Lung microvascular endothelial cell (primary cell): ENCODE measurements around the gene RAG1. TPM values are rescaled to one million over a fixed set of nuclear protein-coding genes. Genes with fewer than 3 reads are reported as not detected.
"Not testable (repeated sequence)": the region's sequence is repeated elsewhere in the genome, so short reads cannot be mapped to it uniquely, and the experiment has no call there.

Source experiments
- DNase-seq, 2 donors: peaks; one replicate each; pipeline versions ENCODE4 v3.0.0 to v3.0.0-alpha.2; 2010; ENCODE audit warnings: low read depth in 2 of 2
- total RNA-seq: library from RNA; depleted of rRNA; stranded (reverse); fragments of >200 nt; gene quantifications from 2 replicates; pipeline ENCODE4 v1.2.1, GENCODE V29; 2014

RAG1 gene
- 0.60 and 1.1 TPM in 2 replicates for total RNA-seq

DNA sequence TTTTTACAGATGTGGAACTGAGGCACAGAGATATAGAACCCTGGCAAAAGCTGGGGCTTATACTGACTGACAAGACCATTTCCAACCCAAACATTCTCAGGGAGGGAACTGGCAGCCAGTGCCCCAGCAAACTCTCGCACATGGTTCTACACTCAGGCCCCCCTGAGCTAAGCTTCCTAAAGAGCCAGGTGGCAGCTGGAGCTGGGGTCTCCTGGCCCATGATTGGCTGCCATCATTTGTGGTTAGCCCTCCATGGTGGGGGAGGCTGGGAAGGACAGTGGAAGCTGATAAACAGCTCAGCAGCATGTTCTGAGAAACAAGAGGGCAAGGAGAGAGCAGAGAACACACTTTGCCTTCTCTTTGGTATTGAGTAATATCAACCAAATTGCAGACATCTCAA is at the start of gene RAG1:
Gene RAG1 (plus strand): TSS at position 314 of the 400 bp plus-strand sequence. CDS start 5,298 bp downstream, outside the sequence.
- no peak for DNase-seq

DNA sequence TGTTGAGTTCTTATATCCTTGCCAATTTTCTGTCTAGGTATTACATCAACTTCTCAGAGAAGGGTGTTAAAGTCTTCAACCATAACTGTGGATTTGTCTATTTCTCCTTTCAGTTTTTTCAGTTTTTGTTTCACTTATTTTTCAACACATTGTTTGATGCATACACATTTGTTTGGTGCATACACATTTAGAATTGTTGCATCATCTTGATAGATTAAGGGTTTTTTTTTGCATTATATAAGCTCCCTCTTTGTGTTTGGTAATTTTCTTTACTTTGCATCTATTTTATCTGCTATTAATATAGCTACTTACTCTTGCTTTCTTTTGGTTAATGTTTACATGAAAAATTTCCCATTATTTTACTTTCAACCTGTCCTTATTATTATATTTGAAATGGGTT is 37.0 kb upstream of the RAG1 start:
- no peak for DNase-seq

DNA sequence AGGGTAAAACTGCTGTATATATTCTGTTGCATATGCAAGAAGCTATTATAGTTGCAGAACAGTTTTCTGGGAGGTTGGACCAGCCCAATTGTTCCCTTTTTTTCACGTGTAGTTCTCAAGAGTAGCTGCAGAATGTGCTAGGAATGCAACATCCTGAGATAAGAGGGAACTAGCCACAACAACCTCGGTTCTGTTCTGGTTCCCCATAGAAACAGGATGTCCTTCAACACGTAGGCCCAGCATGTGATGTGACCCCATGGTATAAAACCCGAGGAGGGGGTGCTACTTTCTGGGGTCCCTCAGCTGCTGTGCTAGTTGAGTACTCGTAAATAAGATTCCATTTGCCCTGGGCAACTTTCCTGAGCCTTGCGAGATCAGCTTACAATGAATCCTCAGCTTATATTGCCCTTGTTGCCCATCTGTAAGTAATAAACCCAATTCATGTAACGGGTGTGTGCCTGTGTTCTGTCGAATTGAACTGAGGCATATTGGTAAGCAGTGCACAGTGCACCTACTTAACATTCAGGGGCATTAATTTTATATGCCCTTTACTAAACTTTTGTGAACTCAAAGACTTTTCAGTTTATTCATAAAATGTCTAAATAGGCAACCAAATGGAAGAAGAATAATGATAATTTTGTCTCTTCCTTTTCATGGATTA is 34.7 kb upstream of the RAG1 start:
- DNase-seq = no peak

DNA sequence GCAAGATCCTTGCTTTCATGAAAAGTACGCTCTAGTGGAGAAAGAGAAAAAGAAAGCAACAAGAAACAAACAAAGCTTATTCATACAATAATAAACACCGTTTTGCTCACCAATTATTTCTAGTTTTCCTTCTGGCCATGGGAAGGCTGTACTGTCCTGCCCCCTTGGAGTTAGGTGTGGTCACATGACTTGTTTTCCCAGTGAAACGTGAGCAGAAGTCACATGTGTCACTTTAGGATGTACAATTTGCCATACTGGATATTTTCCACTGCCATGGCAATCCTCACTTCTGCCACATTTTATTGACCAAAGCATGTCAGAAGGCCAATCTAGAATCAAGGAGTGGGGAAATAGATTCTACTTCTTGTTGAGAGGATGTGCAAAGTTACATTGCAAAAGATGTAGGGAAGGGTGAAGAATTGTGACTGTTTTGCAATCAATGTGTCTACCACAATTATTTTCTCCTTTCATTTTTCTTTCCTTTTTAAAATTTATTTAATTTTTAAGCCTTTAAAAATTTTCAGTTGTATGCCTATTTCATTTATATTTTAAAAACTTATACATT is 33.4 kb upstream of the RAG1 start:
- peak in 1 of 2 donors; percentile 2 for DNase-seq

DNA sequence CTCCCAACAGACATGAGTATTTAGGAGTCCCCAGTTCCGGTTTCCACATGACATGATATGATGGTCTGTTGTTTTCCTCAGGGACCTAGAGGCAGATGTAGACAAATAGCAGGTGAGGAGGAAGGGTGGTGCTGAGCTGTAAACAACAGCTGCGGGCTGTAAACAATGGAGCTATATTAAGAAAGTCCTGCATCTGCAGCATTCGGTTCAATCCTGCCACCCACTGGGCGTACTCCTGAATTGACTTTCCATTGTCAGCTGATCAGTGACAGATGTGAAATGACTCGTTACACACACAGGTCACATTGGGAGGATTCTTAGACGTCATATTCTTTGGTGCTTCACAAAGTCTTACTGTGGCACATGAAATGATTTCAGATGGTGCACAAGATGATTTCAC is 26.8 kb upstream of the RAG1 start:
- peak; percentile 64 to 78 for DNase-seq

DNA sequence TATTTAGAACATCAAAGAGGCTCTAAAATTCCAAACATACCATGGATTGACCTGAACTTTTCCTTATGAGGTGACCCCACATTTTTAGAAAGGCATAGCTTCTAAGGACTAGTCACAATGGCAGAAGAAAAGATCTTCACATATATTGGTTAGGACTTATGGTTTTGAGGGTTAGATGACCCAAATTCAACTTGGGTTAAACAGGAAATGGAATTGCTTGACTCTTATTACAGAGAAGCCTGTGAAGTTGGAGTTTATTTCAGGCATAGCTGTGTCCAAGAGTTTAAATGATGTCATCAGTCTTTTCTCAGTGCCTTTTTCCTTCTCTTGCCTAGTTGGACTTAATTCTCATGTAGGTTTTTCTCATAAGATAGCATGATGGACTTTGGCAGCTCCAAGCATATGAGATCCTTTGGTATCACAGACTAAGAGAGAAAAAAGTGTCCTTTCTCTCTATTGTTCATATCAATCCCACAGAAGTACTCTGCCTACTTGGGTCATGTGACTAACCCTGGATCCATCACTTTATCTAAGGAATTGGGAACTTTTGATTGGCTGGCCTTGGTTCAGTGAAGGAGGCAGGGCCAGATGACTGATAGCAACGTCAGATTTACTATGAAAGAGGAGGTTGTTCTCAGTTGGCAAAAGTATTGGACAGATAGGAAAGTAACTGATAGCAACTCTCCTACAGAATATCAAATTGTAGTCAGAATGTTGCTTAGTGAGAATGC is 17.3 kb upstream of the RAG1 start:
- DNase-seq = no peak

DNA sequence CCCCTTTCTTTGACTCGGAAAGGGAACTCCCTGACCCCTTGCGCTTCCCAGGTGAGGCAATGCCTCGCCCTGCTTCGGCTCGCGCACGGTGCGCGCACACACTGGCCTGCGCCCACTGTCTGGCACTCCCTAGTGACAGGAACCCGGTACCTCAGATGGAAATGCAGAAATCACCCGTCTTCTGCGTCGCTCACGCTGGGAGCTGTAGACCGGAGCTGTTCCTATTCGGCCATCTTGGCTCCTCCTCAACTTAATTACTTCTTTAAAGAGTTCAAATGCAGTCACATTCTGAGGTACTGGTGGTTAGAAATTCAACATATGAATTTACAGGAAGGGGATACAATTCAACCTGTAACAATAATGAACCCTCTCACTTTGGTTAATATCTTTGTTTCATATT is 10.4 kb upstream of the RAG1 start:
- not testable (repeated sequence) for DNase-seq

DNA sequence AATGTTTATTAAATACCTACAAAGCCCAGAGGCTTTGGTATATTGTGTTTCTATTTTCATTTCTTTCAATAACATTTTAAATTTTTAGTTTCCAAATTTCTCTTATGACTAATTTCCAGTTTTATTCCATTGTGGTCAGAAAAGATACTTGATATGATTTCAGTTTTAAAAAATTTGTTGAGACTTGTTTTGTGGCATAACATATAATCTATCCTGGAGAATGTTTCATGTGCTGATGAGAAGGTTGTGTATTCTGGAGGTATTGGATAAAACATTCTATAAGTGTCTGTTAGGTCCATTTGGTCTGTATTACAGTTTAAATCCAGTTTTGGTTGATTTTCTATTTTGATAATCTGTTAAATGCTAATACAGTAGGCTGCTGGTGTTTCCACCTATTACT is 9.8 kb upstream of the RAG1 start:
- DNase-seq = no peak

DNA sequence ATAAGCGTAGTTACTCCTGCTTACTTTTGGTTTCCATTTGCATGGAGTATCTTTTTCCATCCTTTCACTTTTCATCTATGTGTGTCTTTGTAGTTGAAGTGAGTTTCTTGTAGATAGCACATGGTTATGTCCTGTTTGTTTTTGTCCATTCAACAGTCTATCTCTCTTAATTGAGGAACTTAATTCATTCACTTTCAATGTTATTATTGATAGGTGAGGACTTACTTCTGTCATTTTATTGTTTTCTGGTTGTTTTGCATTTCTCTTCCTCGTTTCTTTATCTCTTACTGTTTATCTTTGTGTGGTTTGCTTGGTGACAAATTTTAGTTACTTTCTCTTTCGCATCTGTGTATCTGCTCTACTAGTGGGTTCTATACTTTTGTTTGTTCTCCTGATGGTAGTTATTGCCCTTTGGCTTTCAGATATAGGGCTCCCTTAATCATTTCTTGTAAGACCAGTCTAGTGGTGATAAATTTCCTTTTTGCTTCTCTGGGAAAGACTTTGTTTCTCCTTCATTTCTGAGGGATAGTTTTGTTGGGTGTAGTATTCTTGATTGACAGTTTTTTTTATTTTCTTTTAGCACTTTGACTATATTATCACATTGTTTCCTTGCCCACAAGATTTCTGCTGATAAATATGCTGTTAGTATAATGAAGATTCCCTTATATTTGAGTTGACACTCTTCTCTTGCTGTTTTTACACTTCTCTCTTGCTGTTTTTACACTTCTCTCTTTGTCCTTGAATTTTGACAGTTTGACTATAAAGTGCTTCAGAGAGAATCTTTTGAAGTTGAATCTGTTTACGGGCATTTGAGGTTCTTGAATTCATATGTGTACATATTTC is 9.0 kb upstream of the RAG1 start:
- DNase-seq = no peak

DNA sequence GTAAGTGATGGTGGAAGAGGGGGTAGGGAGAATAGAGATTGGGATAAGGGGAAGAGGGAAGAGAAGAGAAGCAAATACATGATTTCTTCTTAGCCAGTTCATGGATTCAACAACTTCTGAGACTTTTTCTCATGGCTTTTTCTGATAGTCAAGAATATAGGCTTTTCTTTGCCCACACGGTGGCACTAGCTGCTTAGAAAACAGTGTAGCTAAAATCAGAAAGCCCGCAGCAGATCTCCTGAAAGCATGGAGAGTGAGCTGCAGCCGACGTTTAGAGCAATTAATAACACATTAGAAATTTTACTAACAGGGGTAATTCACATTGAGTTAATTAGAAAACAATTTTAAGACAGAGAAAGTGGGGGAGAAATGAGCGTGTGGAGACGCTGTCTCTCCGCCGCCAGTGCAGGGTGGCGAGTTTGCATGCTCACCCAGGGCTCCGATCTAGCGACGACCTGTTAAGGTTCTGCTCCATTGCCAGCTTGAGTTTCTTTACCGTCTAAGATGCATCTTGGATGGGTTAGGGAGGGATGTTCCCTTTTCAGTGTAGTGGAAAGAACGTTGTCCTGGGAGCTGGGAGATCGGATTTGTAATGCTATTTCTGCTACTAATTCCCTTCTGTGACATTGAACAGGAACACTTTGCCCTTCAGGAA is 3.3 kb upstream of the RAG1 start:
- peak; percentile 63 to 77 for DNase-seq

DNA sequence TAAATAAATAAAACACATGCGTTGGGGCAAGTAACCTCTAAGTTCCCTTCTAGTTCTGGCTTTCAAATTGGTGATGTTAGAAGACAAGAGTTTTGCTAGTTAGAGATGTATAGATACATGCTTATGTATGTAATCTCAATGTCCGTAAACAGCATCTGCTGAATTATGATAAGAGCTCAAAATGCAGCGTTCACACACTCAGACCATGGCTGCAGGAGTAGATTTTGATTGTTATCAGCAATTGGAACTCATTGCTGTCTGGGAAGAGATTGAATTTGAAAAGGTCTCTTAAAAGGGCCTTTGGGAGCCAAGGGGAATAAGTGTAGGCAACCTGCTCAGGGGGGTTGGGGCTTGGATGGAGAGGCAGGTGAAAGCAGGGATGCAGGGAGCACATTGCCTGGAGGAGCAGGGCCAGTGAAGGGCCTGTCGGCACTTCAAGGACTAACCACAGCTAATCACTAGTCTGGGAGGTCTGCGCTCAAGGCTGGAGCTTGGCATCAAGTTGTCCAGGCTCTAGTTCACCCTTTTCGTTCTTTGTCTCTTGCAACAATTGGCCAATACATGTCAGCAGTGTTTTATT is 2.7 kb upstream of the RAG1 start:
- DNase-seq = no peak

DNA sequence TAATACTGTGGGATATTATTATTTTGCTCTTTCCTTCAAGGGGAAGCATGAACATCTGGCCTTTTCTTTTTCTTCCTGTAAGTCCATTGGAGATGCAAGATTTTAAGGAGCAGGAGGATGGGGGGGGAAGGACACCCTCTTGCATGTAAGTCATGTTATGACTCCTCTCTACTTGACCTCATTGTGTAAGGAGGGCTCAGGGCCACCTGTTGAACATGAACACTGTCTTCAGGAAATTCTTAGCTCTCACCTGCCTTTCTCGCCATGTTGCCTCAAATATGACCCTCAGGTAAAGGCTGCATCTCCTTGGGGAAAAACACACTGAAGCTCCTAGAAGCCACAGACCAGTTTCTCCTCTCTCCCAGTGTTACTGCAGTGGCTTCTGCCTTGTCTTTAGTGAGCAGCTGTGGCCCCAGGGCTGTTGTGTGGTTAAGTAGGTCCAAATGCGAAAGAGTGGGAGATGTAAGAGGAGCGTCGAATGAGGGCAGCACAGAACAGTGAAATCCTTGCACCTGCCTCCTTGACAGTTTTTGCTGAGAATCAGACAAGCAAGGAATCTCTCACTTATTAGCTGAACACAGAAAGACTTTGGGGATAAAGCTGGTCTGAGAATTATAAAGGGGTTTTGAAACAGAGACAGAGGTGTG is 1.3 kb upstream of the RAG1 start:
- DNase-seq = no peak

DNA sequence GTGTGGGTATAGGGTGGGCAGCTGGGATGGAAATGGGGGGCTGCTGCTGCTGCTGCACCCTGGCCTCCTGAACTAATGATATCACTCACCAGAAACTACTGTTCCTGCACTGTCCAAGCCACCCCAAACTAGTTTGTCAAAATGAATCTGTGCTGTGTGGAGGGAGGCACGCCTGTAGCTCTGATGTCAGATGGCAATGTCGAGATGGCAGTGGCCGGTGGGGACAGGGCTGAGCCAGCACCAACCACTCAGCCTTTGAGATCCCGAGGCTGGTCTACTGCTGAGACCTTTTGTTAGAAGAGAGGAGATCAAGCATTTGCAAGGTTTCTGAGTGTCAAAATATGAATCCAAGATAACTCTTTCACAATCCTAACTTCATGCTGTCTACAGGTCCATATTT is 1.3 kb downstream of the RAG1 start:
- no peak for DNase-seq

DNA sequence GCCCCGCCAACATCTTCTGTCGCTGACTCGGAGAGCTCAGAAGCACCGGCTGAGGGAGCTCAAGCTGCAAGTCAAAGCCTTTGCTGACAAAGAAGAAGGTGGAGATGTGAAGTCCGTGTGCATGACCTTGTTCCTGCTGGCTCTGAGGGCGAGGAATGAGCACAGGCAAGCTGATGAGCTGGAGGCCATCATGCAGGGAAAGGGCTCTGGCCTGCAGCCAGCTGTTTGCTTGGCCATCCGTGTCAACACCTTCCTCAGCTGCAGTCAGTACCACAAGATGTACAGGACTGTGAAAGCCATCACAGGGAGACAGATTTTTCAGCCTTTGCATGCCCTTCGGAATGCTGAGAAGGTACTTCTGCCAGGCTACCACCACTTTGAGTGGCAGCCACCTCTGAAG is 6.7 kb downstream of the RAG1 start:
- no peak for DNase-seq

DNA sequence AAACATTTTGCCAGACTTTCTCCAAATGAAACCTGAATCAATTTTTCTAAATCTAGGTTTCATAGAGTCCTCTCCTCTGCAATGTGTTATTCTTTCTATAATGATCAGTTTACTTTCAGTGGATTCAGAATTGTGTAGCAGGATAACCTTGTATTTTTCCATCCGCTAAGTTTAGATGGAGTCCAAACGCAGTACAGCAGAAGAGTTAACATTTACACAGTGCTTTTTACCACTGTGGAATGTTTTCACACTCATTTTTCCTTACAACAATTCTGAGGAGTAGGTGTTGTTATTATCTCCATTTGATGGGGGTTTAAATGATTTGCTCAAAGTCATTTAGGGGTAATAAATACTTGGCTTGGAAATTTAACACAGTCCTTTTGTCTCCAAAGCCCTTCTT is 9.6 kb downstream of the RAG1 start:
- no peak for DNase-seq

DNA sequence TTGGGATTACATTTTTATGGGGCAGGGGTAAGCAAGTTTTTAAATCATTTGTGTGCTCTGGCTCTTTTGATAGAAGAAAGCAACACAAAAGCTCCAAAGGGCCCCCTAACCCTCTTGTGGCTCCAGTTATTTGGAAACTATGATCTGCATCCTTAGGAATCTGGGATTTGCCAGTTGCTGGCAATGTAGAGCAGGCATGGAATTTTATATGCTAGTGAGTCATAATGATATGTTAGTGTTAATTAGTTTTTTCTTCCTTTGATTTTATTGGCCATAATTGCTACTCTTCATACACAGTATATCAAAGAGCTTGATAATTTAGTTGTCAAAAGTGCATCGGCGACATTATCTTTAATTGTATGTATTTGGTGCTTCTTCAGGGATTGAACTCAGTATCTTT is 10.1 kb downstream of the RAG1 start:
- no peak for DNase-seq

DNA sequence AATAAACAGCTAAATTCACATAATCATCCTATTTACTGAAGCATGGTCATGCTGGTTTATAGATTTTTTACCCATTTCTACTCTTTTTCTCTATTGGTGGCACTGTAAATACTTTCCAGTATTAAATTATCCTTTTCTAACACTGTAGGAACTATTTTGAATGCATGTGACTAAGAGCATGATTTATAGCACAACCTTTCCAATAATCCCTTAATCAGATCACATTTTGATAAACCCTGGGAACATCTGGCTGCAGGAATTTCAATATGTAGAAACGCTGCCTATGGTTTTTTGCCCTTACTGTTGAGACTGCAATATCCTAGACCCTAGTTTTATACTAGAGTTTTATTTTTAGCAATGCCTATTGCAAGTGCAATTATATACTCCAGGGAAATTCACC is 10.7 kb downstream of the RAG1 start:
- no peak for DNase-seq

DNA sequence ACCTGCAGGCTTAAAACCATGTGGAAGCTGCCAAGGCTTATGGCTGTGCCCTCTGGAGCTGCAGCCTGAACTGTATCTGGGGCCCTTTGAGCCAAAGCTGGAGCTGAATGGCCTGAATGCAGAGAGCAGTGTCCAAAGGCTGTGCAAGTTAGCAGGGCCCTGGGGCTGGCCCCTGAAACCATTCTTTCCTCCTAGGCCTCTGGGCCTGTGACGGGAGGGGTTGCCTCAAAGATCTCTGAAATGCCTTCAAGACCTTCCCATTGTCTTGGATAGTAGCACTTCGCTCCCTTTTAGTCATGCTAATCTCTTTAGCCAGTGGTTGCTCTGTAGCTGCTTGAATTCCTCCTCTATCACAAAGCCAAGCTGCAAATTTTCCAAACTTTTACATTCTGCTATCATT is 13.7 kb downstream of the RAG1 start:
- DNase-seq = no peak

DNA sequence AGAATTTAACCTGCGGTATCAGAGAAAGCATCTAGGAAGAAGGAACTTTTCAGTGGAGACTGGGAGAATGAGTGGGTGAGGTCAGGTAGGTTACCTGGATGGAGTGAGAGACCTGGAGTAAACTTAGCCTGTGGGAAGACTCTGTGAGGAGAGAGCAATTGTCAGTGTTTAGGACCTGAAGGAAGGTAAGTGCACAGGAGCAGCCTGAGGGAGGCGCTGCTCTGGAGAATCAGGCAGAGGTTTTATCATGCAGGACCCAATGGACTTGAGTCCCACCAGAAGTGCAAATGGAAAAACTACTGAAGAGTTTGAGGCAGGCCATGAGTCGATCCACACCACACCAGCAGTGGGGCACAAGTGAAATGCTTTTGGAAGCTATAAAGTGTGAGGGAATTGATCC is 15.9 kb downstream of the RAG1 start:
- no peak for DNase-seq

DNA sequence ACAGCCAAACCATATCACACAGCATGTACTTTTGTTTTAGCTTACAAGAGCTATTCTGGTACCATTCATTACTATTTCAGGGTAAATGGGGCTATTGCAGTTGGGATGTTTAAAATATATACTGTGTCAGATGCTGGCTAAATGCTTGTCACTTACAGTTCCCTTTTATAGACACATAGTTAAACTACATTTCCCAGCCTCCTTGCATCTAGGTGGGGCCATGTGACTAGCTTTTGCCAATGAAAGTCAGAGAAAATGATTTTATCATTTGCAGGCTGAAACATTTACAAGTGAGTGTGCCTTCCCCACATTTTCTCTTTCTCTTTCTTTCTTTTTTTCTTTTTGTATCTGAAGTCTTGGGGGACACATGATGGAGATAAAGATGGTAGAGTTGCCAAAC is 18.7 kb downstream of the RAG1 start:
- no peak for DNase-seq

DNA sequence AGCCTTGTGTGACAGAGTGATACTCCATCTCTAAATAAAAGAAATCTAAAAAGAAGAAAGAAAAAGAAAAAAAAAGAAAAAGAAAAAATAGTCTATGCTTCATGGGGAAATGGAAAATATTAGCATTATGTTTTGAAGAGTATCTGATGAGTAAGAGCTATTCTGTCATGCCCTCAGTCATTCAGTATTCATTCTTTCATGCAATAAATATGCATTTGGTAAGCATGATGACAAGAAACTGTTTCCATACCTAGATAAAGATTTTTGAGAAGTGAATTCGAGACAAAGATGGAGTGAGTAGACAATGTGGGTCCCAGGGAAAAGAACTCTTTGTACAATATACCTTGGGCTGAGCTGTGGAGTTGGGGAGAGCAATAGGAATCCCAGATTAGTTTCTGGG is 20.3 kb downstream of the RAG1 start:
- DNase-seq = no peak
